Measurements from ENCODE around the gene CKMT2. TPM values are rescaled to one million over a fixed set of nuclear protein-coding genes. Genes with fewer than 3 reads are reported as not detected.

The CKMT2 gene
- total RNA-seq (1,000 to 10,000 TPM in 1 of 4 donors, 100 to 1,000 TPM in 3; 816 to 1,016 (median 864) TPM), polyA plus RNA-seq (1,778 TPM)
- long read RNA-seq, donor 1, transcript CKMT2-202 (11 exons, 1,637 nt) = minor isoform, 15 of 1,129 reads
- long read RNA-seq, donor 1, transcript CKMT2-201 (10 exons, 1,512 nt) = major isoform, 667 of 1,129 reads
- long read RNA-seq, donor 1, transcript CKMT2-203 (10 exons, 1,479 nt) = minor isoform, 155 of 1,129 reads
- long read RNA-seq, donor 1, partial matches to known transcripts = 254 of 1,129 reads
- long read RNA-seq, donor 1, other reads (novel, unspliced or antisense) = 36 of 1,129 reads
- long read RNA-seq, donor 2, transcript CKMT2-202 (11 exons, 1,637 nt) = minor isoform, 6 of 739 reads
- long read RNA-seq, donor 2, transcript CKMT2-201 (10 exons, 1,512 nt) = major isoform, 436 of 739 reads
- long read RNA-seq, donor 2, transcript CKMT2-203 (10 exons, 1,479 nt) = minor isoform, 141 of 739 reads
- long read RNA-seq, donor 2, partial matches to known transcripts = 126 of 739 reads
- long read RNA-seq, donor 2, other reads (novel, unspliced or antisense) = 30 of 739 reads
- long read RNA-seq, donor 3, transcript CKMT2-201 (10 exons, 1,512 nt) = major isoform, 1,044 of 1,625 reads
- long read RNA-seq, donor 3, transcript CKMT2-202 (11 exons, 1,637 nt) = minor isoform, 23 of 1,625 reads
- long read RNA-seq, donor 3, transcript CKMT2-203 (10 exons, 1,479 nt) = minor isoform, 328 of 1,625 reads
- long read RNA-seq, donor 3, partial matches to known transcripts = 142 of 1,625 reads
- long read RNA-seq, donor 3, other reads (novel, unspliced or antisense) = 88 of 1,625 reads
- long read RNA-seq, donor 4, transcript CKMT2-202 (11 exons, 1,637 nt) = minor isoform, 5 of 743 reads
- long read RNA-seq, donor 4, transcript CKMT2-201 (10 exons, 1,512 nt) = major isoform, 398 of 743 reads
- long read RNA-seq, donor 4, transcript CKMT2-203 (10 exons, 1,479 nt) = minor isoform, 147 of 743 reads
- long read RNA-seq, donor 4, partial matches to known transcripts = 167 of 743 reads
- long read RNA-seq, donor 4, other reads (novel, unspliced or antisense) = 25 of 743 reads

GRCh38 chr5:81233080-81233634 is at the start of gene CKMT2:
TSS of gene CKMT2 (plus strand) at chr5:81233322. CDS start at chr5:81251133, 17,811 bp downstream.
- Histone ChIP-seq H3K9me3 (ENCODE audit: control insufficient read depth, low read length) (no peaks in the 10 kb centered on the region), H3K4me1 (ENCODE audit: control insufficient read depth, insufficient read depth, low read length) (peaks cover 18% of the 10 kb centered on the region), H3K27me3 (ENCODE audit: control insufficient read depth, insufficient read depth) (no peaks in the 10 kb centered on the region), H3K4me3 (ENCODE audit: low read length) (peak within 1 kb of the TSS; percentile 70), H3K27ac (ENCODE audit: low read length) (peak within 1 kb of the TSS; percentile 98)
- WGBS = 5% methylated on average over 28 of the region's 28 CpGs
- ATAC-seq (peak; percentile 90 to 93), DNase-seq (peak; percentile 88 to 95 (median 94))
- intact Hi-C loops (cut with DNase I) = loop anchor here in 1 of 4 donors (5.0 kb wide), 1 partner anchor 64 kb away; no protein-coding TSS in a partner anchor

GRCh38 chr5:81183811-81184748 is 49.0 kb upstream of the CKMT2 start:
- Histone ChIP-seq H3K4me3 (ENCODE audit: low read length) (no peak overlapping the region), H3K9me3 (ENCODE audit: control insufficient read depth, low read length) (no peaks in the 10 kb centered on the region), H3K27ac (ENCODE audit: low read length) (no peak overlapping the region), H3K4me1 (ENCODE audit: control insufficient read depth, insufficient read depth, low read length) (no peaks in the 10 kb centered on the region), H3K27me3 (ENCODE audit: control insufficient read depth, insufficient read depth) (no peaks in the 10 kb centered on the region)
- no peak for ATAC-seq
- intact Hi-C loops (cut with DNase I) = loop anchor here in 1 of 4 donors (10.0 kb wide), 1 partner anchor 509 kb away; no protein-coding TSS in a partner anchor
- 70% methylated on average over 11 of the region's 11 CpGs for WGBS
- DNase-seq = no peak

GRCh38 chr5:81184749-81185110 is 48.4 kb upstream of the CKMT2 start:
- Histone ChIP-seq H3K27ac (ENCODE audit: low read length) (no peak overlapping the region), H3K9me3 (ENCODE audit: control insufficient read depth, low read length) (no peaks in the 10 kb centered on the region), H3K27me3 (ENCODE audit: control insufficient read depth, insufficient read depth) (no peaks in the 10 kb centered on the region), H3K4me1 (ENCODE audit: control insufficient read depth, insufficient read depth, low read length) (no peaks in the 10 kb centered on the region), H3K4me3 (ENCODE audit: low read length) (no peak overlapping the region)
- ATAC-seq (no peak), DNase-seq (no peak)
- 79% methylated on average over 6 of the region's 6 CpGs for WGBS
- intact Hi-C loops (cut with DNase I) = loop anchor here in 1 of 4 donors (10.0 kb wide), 1 partner anchor 510 kb away; no protein-coding TSS in a partner anchor

- ATAC-seq (peak; percentile 67 to 71), DNase-seq (peak; percentile 53 to 85 (median 76))
- intact Hi-C loops (cut with DNase I) = loop anchor here in 1 of 4 donors (10.0 kb wide), 1 partner anchor 513 kb away; no protein-coding TSS in a partner anchor
- no peak overlapping the region for H3K4me3 ChIP-seq (ENCODE audit: low read length)
- H3K27me3 ChIP-seq (ENCODE audit: control insufficient read depth, insufficient read depth) = no peaks in the 10 kb centered on the region
- no peaks in the 10 kb centered on the region for H3K4me1 ChIP-seq (ENCODE audit: control insufficient read depth, insufficient read depth, low read length)
- no peaks in the 10 kb centered on the region for H3K9me3 ChIP-seq (ENCODE audit: control insufficient read depth, low read length)
- H3K27ac ChIP-seq (ENCODE audit: low read length) = peak overlapping the region; percentile 30
- WGBS = 27% methylated on average over 6 of the region's 6 CpGs
Measured at GRCh38 chr5:81187885-81188284, 45.2 kb upstream of the CKMT2 start.

GRCh38 chr5:81188962-81189361 is 44.2 kb upstream of the CKMT2 start:
- H3K4me3 ChIP-seq (ENCODE audit: low read length) = no peak overlapping the region
- DNase-seq = no peak
- no peak overlapping the region for H3K27ac ChIP-seq (ENCODE audit: low read length)
- H3K9me3 ChIP-seq (ENCODE audit: control insufficient read depth, low read length) = no peaks in the 10 kb centered on the region
- no peaks in the 10 kb centered on the region for H3K4me1 ChIP-seq (ENCODE audit: control insufficient read depth, insufficient read depth, low read length)
- ATAC-seq = no peak
- no peaks in the 10 kb centered on the region for H3K27me3 ChIP-seq (ENCODE audit: control insufficient read depth, insufficient read depth)
- intact Hi-C loops (cut with DNase I) = loop anchor here in 1 of 4 donors (10.0 kb wide), 1 partner anchor 514 kb away; no protein-coding TSS in a partner anchor
- 67% methylated on average over 6 of the region's 6 CpGs for WGBS

GRCh38 chr5:81189875-81190498 is 43.1 kb upstream of the CKMT2 start:
- H3K9me3 ChIP-seq (ENCODE audit: control insufficient read depth, low read length) = no peaks in the 10 kb centered on the region
- no peak overlapping the region for H3K27ac ChIP-seq (ENCODE audit: low read length)
- H3K4me1 ChIP-seq (ENCODE audit: control insufficient read depth, insufficient read depth, low read length) = no peaks in the 10 kb centered on the region
- no peak overlapping the region for H3K4me3 ChIP-seq (ENCODE audit: low read length)
- WGBS = 53% methylated on average over 14 of the region's 14 CpGs
- no peaks in the 10 kb centered on the region for H3K27me3 ChIP-seq (ENCODE audit: control insufficient read depth, insufficient read depth)
- ATAC-seq (peak; percentile 68 to 72), DNase-seq (no peak)
- intact Hi-C loops (cut with DNase I) = loop anchor here in 2 of 4 donors (10.0 kb wide), 2 partner anchors 505 to 515 kb away; no protein-coding TSS in a partner anchor

- Histone ChIP-seq H3K4me1 (ENCODE audit: control insufficient read depth, insufficient read depth, low read length) (no peaks in the 10 kb centered on the region), H3K27ac (ENCODE audit: low read length) (no peak overlapping the region), H3K27me3 (ENCODE audit: control insufficient read depth, insufficient read depth) (no peaks in the 10 kb centered on the region), H3K4me3 (ENCODE audit: low read length) (no peak overlapping the region), H3K9me3 (ENCODE audit: control insufficient read depth, low read length) (no peaks in the 10 kb centered on the region)
- intact Hi-C loops (cut with DNase I) = loop anchor here in 1 of 4 donors (10.0 kb wide), 1 partner anchor 507 kb away; no protein-coding TSS in a partner anchor
- DNase-seq (no peak), ATAC-seq (no peak)
- 89% methylated on average over 9 of the region's 9 CpGs for WGBS
Measured at GRCh38 chr5:81191726-81192372, 41.3 kb upstream of the CKMT2 start.

- Histone ChIP-seq H3K27me3 (ENCODE audit: control insufficient read depth, insufficient read depth) (no peaks in the 10 kb centered on the region), H3K4me3 (ENCODE audit: low read length) (no peak overlapping the region), H3K9me3 (ENCODE audit: control insufficient read depth, low read length) (no peaks in the 10 kb centered on the region), H3K4me1 (ENCODE audit: control insufficient read depth, insufficient read depth, low read length) (no peaks in the 10 kb centered on the region), H3K27ac (ENCODE audit: low read length) (no peak overlapping the region)
- ATAC-seq = no peak
- WGBS = 83% methylated on average over 8 of the region's 8 CpGs
- intact Hi-C loops (cut with DNase I) = loop anchor here in 1 of 4 donors (10.0 kb wide), 1 partner anchor 508 kb away; no protein-coding TSS in a partner anchor
- DNase-seq = no peak
Measured at GRCh38 chr5:81192373-81192750, 40.8 kb upstream of the CKMT2 start.
